IPS-NIHi11 (cell line): ENCODE data around the gene PTPRH.
A peak's percentile ranks its signal among the peaks of the same experiment; 100 is the strongest.

ENCODE experiments used
- DNase-seq: peaks from one replicate; pipeline ENCODE4 v3.0.0; 2012; ENCODE audit warnings: mixed read lengths, low spot score

Gene PTPRH

GRCh38 chr19:55208880-55209692 lies at the start of gene PTPRH:
Gene PTPRH (minus strand): TSS chr19:55209501. CDS start chr19:55209433, 68 bp downstream.
- no peak for DNase-seq

GRCh38 chr19:55258476-55258827 lies 49.2 kb upstream of the PTPRH start:
- peak; percentile 53 for DNase-seq

- DNase-seq = peak; percentile 47
Measured at GRCh38 chr19:55257461-55258420, 48.4 kb upstream of the PTPRH start.

- DNase-seq = no peak
Measured at GRCh38 chr19:55256562-55257460, 47.5 kb upstream of the PTPRH start.

- DNase-seq = no peak
Measured at GRCh38 chr19:55255618-55256423, 46.5 kb upstream of the PTPRH start.

GRCh38 chr19:55254625-55254977 lies 45.3 kb upstream of the PTPRH start:
- DNase-seq = no peak

GRCh38 chr19:55253842-55254624 lies 44.7 kb upstream of the PTPRH start:
- DNase-seq = no peak

- no peak for DNase-seq
Measured at GRCh38 chr19:55252760-55253663, 43.7 kb upstream of the PTPRH start.

GRCh38 chr19:55251341-55252081 lies 42.2 kb upstream of the PTPRH start:
- no peak for DNase-seq

GRCh38 chr19:55250262-55251036 lies 41.1 kb upstream of the PTPRH start:
- no peak for DNase-seq

GRCh38 chr19:55249841-55250240 lies 40.5 kb upstream of the PTPRH start:
- no peak for DNase-seq

GRCh38 chr19:55248704-55249103 lies 39.4 kb upstream of the PTPRH start:
- DNase-seq = no peak

- DNase-seq = no peak
Measured at GRCh38 chr19:55248166-55248675, 38.9 kb upstream of the PTPRH start.

GRCh38 chr19:55247621-55248099 lies 38.4 kb upstream of the PTPRH start:
- no peak for DNase-seq

GRCh38 chr19:55246462-55247451 lies 37.5 kb upstream of the PTPRH start:
- DNase-seq = no peak
